Glomerular endothelial cell (primary cell): Measurements from ENCODE around the gene FTSJ1. TPM values are rescaled to one million over a fixed set of nuclear protein-coding genes. Genes with fewer than 3 reads are reported as not detected.
"Not testable (repeated sequence)": the region's sequence is repeated elsewhere in the genome, so short reads cannot be mapped to it uniquely, and the experiment has no call there.

Source experiments
- DNase-seq: peaks from one replicate; pipeline ENCODE4 v3.0.0-alpha.2; 2011; ENCODE audit warnings: low read depth, low spot score; ENCODE audit errors: extremely low read depth
- total RNA-seq: library from RNA; depleted of rRNA; stranded (reverse); fragments of >200 nt; gene quantifications from 2 replicates; pipeline ENCODE4 v1.2.3, GENCODE V29; 2015

The FTSJ1 gene
- total RNA-seq, 1 donor from 2014 or later = 77.5 TPM

- DNase-seq = no peak
Observed at GRCh38 chrX:48520976-48521352, 45.0 kb downstream of the FTSJ1 start.

GRCh38 chrX:48521353-48522243 lies 45.6 kb downstream of the FTSJ1 start, which contains the start of gene EBP:
Gene EBP, plus strand, starts transcription at chrX:48521808. Its CDS starts 1,964 bp downstream, at chrX:48523772.
- no peak for DNase-seq

GRCh38 chrX:48522291-48522690 lies 46.3 kb downstream of the FTSJ1 start:
- no peak for DNase-seq

- DNase-seq = no peak
Observed at GRCh38 chrX:48523682-48524081, 47.7 kb downstream of the FTSJ1 start.

GRCh38 chrX:48525853-48526252 lies 49.9 kb downstream of the FTSJ1 start:
- not testable (repeated sequence) for DNase-seq

- DNase-seq = no peak
Observed at GRCh38 chrX:48530736-48531135, 54.7 kb downstream of the FTSJ1 start.

GRCh38 chrX:48531358-48531959 lies 55.5 kb downstream of the FTSJ1 start:
- no peak for DNase-seq

- no peak for DNase-seq
Observed at GRCh38 chrX:48532161-48532560, 56.2 kb downstream of the FTSJ1 start.

- DNase-seq = no peak
Observed at GRCh38 chrX:48533165-48533564, 57.2 kb downstream of the FTSJ1 start.

Other genes starting within 250 kb of the FTSJ1 start
- gene SSX1, start 220.8 kb upstream of the FTSJ1 start, total RNA-seq = not detected in 2 replicates
- not detected in 2 replicates for gene SSX3, start 119.5 kb upstream of the FTSJ1 start, total RNA-seq
- not detected in 2 replicates for gene SSX4, start 92.7 kb upstream of the FTSJ1 start, total RNA-seq
- gene SSX4B, start 64.2 kb upstream of the FTSJ1 start, total RNA-seq = not detected in 2 replicates
- gene SLC38A5, start 5.9 kb upstream of the FTSJ1 start, total RNA-seq = 2.6 and 8.3 TPM in 2 replicates
- 15.0 and 24.2 TPM in 2 replicates for gene PORCN, start 32.8 kb downstream of the FTSJ1 start, total RNA-seq
- gene EBP, start 45.6 kb downstream of the FTSJ1 start, total RNA-seq = 34.0 and 48.0 TPM in 2 replicates
- 11.8 and 14.2 TPM in 2 replicates for gene TBC1D25, start 63.5 kb downstream of the FTSJ1 start, total RNA-seq
- 261 and 308 TPM in 2 replicates for gene RBM3, start 98.3 kb downstream of the FTSJ1 start, total RNA-seq
- gene WDR13, start 121.3 kb downstream of the FTSJ1 start, total RNA-seq = 82.0 and 104 TPM in 2 replicates
- gene WAS, start 207.6 kb downstream of the FTSJ1 start, total RNA-seq = 0.39 and 0.53 TPM in 2 replicates
- gene SUV39H1, start 220.5 kb downstream of the FTSJ1 start, total RNA-seq = 4.4 and 10.0 TPM in 2 replicates